Inflammatory macrophage treated with lipopolysaccharide for 4 hours (primary cell): ENCODE results near the gene C2orf72.
"Not testable (repeated sequence)": the region's sequence is repeated elsewhere in the genome, so short reads cannot be mapped to it uniquely, and the experiment has no call there.

Experiments used
- DNase-seq: peaks from one replicate; pipeline ENCODE4 v3.0.0-alpha.2; 2020

C2orf72 gene

DNA sequence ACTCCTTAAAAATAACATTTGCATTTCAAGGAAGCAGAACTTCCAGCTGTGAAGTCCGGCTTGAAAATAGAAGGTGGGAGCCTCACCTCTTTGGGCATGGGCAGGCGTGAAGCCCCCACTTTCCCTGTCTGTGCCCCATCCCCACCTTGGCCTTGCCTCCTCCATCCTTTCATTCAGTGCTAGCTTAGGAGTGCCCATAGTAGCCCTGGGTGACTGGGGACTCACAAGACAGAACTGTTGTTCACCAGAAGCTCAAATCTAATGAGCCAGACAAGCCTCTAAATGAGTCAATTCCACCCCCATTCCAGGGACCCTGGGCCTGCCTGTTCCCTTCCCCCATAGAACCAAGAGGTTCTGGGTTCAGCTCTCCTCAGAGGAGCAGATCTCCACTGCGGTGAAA is 21.4 kb upstream of the C2orf72 start:
- no peak for DNase-seq

DNA sequence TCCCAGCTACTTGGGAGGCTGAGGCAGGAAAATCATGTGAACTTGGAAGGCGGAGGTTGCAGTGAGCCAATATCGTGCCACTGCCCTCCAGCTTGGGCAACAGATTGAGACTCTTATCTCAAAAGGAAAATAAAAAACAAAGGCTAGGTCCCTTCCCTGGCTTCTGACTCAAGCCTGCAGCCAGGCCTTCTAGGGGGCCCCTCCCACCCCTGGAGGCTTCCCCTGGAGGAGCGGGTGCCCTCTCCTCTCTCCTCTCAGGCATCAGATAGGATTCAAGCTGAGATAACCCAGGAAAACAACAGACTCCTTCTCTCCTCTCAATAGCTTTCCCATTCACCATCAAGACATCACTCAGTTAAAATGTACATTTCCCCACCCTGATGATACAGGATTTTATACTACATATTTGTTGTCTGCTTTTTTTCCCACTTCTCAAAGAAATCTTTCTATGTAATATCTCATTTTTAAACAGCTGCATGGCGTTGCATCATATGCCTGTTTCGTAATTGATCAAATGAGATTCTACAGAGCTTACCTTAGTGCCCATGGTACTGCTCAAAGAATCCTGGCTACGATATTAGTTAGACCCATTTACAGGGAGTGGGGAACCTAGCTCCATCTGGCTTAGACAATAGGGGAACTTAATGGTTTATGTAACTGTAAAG is 20.6 kb upstream of the C2orf72 start:
- DNase-seq = peak; percentile 6

DNA sequence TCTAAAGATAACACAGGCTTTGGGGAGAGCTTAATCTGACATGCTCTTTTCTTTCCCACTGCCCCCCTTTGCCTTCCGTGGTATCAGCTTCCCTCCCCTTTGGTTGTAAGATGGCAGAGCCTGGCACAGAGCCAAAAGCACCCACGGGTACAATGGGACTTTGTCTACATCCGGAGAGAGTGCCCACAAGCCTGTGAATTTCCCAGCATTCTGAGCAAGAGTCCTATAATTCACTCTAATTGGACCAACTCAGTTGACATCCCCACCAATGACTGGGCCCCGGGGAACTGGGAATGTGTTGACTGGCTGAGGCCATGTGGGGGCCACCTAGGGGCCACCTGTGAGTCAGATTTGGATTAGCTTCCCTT is 20.1 kb upstream of the C2orf72 start:
- DNase-seq = no peak

DNA sequence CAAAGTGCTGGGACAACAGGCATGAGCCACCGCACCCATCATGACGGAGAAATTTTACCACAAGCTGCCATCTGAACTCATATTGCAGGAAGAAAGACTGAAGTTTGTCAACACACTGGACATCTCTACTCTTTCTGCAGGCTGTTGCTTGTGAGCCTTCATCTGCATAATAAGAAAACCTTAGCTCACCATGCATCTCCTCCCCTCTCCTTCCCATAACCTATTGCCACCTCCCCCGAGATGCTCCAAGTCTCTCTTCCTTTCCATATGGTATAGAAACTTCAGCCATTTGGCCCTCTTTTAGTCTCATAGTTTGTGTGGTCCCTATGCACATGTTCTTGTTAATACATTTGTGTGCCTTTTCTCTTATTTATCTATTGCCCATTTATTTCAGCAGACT is 19.1 kb upstream of the C2orf72 start:
- no peak for DNase-seq

DNA sequence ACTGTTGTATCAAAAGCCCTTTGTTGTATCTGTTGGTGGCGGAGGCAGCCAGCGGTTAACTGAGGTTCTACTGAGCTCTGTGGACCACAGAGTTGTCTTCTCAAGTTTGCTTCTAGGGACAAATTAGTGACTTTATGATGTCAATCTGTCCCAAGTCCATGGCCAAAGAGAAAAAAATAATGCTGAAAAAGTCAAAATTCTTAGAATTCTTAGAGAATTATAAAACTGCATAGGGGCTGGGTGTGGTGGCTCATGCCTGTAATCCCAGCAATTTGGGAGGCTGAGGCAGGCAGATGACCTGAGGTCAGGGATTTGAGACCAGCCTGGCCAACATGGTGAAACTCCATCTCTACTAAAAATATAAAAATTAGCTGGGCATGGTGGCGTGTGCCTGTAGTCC is 12.3 kb upstream of the C2orf72 start:
- DNase-seq = not testable (repeated sequence)

DNA sequence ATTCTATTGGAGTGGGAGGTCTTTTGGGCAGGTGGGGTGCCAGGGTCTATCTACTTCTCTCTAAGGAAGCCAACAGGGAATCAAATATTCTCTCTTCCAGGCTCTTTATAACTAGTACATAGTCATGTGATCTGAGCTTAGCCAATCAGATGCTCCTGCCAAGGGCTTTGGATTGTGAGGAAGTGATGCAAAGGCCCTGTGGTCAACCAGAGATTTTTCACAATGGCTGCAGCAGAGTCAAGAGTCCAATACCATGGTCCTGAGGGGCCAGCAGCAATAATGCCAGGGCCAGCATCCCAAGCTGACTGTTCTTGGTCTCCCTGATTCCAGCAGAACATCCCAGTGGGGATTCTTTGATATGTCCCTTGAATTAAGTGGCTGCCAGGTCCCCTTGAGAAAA is 8.4 kb upstream of the C2orf72 start:
- DNase-seq = peak; percentile 9

DNA sequence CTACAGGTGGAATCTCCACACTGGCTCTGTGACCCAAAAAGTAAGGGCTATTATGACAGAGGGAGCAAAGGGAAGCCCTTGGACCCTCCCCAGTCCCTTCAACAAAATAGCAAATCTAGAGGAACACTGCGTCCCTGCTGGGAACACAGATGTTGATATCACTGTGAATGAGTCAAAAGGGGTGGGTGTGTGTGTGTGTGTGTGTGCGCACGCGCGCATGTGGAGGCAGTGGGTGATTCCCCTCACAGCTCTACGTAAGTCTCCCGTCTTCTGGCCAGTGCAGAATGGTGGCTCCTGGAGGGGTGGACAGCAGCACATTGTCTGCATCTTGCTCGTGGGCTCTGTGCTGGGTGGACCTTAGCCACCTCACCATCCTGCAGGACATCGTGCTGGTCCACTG is 7.8 kb upstream of the C2orf72 start:
- no peak for DNase-seq

DNA sequence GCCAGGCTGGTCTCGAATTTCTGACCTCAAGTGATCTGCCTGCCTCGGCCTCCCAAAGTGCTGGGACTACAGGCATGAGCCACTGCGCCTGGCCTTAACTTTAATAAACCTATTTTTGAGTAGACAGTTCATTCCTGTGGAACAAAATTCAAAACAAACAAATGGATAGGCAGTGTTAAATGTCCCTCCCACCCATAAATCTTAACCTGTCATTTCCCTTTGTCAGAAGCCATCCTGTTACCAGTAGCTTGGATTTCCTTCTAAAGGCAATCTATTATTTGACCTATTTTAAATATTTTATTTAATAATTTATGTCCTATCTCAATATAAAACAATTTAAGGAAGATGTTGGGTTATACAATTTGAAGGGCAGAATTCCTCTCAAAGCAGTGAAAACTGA is 6.6 kb upstream of the C2orf72 start:
- DNase-seq = no peak

DNA sequence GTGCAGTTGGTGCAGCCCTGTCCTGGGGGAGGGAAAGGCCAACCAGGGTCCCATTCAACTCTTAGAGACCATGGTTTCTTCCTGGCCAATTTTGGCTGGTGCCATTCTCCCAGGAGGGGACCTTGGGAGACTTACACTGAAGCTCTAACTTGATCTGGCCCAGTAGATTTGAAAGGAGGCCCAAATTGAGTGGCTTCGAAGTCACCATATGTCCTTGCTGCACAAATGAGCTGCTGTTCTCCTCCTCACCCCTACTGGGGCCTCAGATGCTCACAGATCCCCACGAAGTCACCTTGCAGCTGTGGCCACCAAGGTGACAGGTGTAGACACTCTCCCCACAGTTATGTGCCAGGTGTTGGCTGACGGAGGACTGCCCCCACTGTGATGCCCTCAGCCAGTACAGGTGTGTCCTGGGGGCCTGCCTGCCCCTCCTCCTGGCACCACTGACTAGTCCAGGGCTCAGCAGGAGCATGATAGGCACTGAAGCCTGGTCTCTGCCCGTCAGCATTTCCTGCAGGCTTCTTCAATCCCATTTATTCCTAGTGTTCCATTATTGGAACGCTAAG is 4.7 kb upstream of the C2orf72 start:
- DNase-seq = no peak

DNA sequence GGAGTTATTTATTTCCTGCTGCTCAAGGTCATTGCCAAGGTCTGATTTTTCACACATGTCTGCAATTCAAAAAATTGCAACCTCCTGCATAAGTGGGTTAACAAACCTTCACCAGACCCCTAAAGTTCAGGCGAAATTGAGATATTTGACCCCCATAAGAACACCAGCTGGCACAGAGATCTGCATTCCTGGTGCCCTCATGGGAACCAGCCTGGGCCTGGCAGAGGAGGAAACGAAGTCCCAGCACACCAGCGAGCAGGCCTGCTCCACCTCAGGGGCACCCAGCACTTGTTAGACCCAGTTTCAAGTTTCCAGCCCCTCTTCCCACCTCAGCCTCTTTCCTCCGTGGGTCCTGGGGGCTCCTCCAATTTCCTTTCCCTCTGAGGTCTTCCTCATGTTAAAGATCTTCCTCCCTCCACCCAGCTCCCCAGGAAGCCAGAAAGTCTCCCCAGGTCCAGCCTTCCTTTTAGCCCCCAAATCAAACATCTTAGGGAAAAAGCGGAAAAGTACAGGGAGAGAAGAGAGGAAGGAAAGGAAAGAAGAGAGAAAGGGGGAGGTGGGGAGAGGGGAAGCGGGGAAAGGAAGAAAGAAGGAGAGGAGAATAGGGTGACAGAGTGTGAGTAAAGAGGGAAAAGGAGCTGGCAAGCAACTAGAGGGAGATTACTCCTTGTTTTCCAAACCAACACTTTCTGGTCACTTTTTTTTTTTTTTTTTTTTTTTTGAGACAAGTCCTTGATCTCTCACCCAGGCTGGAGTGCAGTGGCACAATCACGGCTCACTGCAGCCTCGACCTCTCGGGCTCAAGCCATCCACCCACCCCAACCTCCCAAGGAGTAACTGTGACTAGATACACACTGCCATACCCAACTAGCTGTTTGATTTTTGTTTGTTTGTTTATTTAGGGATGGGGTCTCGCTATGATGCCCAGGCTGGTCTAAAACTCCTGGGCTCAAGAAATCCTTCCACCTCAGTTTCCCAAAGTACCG is 3.9 kb upstream of the C2orf72 start:
- no peak for DNase-seq

DNA sequence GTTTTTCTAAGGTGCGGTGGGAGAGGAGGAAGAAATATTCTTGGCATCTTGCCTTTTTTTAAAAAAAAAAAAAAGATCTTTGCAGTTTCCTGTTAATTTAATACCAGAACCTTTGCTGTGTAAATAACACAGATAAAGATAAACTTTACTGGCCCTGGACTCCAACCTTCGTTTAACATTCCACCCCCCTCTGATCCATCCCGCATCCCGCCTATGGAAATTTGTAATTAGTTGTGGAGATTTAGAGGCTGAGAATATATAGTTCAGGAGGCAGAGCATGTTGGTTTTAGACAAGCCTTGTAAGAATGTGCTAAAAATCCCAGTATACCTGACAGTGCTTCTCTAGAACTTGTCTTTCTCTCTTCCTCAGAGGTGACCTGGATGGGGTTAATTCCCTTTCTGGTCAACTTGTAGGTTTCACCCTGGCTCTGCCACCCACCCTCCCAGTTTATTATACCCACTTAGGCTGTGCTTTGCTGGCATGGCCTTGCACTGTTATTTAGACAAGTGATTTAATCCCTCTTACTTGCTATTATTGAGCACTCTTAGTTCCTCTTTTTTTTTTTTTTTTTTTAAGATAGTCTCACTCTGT is 2.9 kb upstream of the C2orf72 start:
- DNase-seq = no peak

DNA sequence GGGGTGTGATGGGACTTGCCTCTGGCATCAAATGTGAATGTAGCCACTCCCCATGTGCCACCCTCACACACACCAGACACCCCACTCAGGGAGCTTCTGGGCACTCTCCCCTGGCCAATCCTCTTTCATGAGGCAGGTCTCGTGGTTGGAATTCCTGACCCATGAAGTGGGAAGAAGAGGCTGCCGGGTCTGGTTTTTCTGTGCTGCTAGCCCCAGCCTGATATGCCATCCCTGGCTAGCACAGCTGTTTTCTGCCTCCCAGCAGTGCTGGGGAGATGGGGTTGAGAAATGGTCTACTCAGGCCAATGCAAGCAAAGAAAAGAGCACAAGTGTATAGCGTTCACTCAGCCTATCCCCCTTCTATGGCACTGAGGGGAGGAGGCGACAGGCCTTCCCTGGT is 1.2 kb upstream of the C2orf72 start:
- DNase-seq = no peak

DNA sequence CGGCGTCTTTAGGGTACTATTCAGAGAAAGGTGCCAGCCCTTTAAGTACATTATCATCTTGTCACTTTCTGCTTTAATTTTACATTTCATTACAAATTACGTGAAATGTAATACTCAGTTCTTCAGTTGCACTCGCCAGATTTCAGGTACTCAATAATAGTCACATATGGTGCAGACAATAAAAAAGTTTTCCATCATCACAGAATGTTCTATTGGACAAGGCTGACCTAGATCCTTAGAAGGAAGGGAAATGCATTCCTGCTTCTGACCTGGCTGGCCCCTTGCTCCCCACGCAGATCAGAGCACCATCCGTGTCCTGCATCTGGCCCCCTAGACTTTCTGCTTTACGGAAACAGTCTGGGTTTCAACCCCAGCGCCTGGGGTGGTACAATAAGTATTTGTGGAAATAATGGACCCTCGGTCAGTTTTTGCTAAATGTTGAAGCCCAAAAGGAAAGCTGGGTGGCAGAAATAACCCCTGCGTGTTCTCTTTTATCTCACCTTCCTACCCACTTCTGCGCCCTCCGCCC is 681 bp upstream of the C2orf72 start:
- DNase-seq = no peak

DNA sequence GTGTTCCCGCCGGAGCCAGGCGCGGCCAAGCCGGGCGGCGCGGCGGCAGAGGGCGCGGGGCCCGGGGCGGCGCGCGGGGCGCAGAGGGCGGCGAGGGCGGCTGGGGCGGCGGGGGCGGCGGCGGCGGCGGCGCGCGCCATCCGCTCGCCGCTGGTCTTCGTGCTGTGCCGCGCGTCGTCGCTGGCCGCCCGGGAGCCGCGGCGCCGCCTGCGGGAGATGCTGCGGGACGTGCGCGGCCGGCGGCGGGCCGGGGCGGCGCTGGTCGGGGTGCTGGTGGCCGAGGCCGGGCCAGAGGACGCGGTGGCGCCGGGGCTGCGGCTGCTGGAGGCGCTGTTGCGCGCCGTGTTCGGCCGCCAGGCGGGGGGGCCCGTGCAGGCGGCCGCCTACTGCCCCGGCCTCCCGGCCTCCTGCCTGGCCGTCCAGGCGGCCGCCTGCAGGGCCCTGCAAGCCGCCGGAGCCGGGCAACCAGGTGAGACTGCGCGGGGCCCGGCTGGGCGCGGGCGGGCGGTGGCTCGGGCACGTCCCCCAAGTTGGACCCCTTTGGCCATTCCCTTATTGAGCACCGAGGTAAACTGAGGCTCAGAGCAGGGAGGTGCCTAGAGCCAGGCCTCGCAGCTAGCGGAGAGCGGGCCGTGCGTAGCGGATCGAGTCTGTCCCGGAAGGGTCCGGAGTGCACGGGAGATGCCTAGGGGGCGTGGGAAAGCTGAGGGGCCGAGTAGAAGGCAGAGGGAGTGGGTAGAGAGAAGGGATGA is 584 bp downstream of the C2orf72 start:
- no peak for DNase-seq

DNA sequence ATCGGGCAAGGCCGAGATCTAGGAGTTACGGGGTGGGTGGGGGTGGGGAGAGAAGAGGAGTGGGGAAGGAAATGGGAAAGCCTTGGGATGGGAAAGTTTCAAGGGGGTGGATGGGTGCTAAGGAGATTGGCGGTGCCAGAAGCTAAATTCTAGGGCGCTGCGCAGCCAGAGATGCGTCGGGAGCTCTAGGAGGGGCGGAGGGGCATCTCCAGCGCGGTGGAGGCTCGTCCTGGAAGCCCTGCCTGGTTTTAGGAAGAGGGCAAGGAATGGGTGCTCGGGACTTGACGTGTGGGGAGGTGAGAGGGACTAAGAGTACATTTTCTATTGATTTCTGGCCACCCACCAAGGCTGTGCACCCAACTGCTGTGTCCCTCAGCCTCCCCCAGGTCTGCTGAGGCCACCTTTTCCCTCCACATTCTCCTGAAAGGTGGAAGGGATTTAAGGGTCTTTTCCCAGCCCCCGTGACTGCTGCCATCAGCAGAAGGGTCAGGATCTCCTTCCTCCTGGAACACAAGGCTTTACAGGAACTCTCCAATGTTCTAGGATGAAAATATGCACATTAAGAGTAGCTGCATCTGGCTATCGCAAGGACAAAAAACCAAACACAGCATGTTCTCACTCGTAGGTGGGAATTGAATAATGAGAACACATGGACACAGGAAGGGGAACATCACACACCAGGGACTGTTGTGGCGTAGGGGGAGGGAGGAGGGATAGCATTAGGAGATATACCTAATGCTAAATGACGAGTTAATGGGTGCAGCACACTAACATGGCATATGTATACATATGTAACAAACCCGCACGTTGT is 1.4 kb downstream of the C2orf72 start:
- no peak for DNase-seq

DNA sequence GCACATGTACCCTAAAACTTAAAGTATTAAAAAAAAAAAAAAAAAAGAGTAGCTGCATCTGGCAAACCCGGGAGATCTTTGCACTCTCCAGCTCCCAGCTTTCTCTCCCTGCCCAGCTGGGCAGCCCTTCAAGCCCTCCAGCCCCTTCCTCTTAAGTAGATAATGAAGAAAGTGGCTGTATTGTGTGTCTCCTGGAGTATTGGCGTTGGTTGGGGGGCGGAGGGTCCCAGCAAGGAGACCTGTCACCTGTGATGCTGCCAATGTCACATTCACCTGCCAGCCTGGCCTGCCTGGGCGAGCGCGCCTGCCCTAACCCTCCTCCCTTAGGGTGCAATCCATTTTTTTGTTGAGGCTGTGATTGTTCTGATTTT is 2.0 kb downstream of the C2orf72 start:
- no peak for DNase-seq

DNA sequence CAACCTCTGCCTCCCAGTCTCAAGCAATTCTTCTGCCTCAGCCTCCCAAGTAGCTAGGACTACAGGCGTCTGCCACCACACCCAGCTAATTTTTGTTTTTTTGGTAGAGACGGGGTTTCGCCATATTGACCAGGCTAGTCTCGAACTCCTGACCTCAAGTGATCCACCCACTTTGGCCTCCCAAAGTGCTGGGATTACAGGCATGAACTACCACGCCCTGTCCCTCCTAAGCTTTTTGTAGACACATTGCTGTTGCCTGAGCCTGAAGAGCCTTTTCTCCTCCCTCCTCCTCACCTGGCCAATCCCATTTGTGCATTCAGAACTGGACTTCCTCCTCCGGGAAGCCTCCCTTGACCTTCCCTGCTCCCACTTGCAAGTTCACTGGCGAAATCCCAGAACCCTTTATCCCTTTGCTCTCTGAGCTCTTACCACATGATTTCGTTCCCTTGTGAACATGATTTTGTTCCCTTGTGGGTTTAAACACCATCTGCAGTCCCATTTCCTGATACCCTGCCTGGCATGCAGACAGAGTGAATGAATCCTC is 2.6 kb downstream of the C2orf72 start:
- DNase-seq = no peak

DNA sequence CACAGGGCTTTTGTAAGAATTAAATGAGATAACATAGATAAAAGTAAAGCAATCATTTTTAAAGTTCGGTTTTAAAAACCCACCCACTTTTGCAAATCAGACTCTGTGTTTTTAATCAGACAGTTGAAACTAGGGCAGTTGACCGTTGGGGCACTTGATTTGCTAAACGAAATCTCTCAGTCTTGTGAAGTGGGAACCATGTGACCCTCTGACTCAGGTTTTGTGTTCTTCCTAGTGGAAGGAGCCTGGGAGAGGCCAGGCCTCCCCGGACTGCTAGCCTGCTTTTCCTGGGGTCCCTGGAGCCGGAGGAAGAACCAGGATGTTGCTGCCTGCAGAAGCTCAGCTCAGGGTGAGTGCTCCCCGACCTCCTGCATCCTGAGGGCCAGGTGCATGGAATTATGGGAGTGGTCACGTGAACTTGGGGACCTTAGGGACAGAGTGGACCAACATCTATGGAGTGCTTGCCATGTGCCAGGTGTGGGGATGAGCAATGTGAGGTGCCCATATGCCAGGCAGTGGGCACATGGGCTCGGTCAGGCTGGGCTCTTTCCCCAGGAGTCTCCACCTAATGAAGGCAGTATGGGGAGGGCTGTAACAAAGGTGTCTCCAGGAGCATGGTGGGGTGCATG is 3.9 kb downstream of the C2orf72 start:
- no peak for DNase-seq

DNA sequence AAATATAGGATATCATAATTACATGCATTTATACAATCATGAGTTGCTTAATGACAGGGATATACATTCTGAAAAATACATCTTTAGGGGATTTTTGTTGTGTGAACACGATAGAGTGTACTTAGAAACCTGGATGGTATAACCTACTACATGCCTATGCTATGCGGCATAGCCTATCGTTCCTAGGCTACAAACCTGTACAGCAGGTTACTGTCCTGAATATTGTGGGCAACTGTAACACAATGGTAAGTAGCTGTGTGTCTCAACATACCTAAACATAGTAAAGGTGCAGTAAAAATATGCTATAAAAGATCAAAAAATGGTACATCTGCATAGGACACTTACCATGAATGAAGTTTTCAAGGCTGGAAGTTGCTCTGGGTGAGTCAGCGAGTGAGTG is 6.5 kb downstream of the C2orf72 start:
- DNase-seq = no peak

DNA sequence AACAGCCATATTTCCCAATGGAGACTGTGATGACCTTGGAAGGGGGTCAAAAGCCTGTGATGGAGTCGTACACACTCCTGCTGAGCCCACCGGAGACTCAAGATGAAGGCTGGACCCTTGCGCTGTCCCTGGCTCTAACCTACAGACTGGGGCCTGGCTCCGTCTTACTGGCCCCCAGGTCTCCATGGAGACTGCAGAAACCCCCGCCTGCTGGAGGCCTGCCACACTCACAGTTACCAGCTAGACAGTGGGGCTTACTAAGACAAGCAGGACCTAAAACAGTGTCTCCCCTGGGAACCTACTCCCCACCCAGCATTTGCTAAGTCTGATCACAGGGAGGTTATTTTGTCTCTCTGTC is 9.6 kb downstream of the C2orf72 start:
- DNase-seq = no peak

DNA sequence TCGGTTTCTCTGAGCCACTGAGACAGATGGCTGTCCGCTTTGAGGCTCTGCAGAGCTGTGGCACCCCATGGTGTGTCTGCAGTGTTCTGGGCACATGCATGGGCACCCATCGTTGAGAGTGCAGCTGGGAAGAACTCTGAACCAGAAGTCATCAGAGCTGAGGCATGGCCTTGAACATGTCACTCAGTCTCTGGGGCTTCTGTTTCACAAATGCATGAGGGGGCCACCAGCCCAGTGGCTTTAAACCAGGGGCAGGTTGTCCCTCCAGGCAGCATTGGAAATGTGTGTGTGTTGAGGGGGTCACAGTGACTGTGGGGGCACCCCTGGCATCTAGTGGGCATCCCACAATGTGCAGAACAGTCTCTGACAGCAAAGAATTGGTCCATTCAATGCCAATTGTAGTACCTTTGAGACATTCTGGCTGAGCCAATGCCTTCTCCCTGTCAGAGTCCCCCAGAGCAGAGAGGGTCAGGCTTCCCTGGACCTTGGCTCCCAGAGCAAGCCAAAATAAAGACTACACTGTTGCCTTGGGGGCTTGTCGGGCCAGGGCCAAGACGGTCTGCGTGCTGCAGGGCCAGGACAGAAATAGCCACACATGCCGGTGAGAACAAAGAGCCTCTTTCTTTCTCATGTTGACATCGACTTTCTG is 10.1 kb downstream of the C2orf72 start:
- DNase-seq = no peak
